GM19240 (cell line): ENCODE measurements around the gene LY6G6C.

Source experiments
- DNase-seq: peaks from one replicate; pipeline ENCODE4 v3.0.0; 2011; ENCODE audit warnings: low spot score; ENCODE audit not compliant: insufficient read length

LY6G6C gene, protein sequence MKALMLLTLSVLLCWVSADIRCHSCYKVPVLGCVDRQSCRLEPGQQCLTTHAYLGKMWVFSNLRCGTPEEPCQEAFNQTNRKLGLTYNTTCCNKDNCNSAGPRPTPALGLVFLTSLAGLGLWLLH

DNA sequence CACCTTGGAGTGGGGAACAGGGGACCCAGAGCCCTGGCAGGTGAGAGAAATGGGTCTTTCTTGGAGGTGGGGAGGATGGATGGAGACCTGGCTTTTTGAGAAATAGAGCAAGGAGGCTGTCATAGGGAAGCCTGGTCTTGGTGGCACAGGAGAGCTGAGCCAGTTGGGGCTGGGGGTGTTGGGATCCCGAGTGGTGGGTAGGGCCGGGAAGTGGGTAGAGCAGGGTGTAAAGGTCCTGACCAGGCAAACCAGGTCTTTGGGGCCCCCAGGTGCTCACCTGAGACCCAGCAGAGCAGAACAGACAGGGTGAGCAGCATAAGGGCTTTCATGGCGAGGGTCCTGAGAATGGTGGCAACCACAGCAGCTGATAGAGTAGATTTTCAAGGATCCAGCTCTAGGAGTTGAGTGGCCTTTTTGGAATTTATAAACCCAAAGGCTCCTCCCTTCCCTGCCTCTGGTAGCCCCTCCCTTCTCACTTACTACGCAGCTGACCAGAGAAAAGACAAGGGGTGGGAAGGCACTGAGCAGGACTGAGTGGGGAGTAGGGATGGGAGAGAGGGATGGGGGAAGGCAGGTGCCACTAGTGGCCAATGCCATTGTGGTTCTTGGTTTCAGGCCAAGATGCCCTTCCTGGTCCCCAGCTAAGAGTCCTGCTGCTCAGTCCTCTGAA, at the start of gene LY6G6C:
TSS of gene LY6G6C (minus strand) at position 396 of the 670 bp plus-strand sequence. CDS start at position 329, 67 bp downstream.
- DNase-seq: no peak

DNA sequence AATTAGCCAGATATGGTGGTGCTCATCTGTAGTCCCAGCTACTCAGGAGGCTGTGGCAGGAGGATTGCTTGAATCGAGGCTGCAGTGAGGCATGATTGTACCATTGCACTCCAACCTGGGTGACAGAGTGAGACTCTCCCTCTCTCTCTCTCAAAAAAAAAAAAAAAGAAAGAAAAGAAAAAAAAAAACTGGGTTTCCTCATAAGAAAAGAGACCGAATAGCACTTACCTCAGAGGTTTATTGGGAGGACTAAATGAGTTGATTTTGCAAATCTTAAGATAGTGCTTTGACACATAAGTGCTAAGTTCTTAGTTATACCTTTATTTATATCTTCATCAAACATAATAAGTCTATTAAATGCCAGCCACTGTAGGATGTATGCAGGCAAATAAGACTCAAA, 49.3 kb upstream of the LY6G6C start:
- DNase-seq: no peak

DNA sequence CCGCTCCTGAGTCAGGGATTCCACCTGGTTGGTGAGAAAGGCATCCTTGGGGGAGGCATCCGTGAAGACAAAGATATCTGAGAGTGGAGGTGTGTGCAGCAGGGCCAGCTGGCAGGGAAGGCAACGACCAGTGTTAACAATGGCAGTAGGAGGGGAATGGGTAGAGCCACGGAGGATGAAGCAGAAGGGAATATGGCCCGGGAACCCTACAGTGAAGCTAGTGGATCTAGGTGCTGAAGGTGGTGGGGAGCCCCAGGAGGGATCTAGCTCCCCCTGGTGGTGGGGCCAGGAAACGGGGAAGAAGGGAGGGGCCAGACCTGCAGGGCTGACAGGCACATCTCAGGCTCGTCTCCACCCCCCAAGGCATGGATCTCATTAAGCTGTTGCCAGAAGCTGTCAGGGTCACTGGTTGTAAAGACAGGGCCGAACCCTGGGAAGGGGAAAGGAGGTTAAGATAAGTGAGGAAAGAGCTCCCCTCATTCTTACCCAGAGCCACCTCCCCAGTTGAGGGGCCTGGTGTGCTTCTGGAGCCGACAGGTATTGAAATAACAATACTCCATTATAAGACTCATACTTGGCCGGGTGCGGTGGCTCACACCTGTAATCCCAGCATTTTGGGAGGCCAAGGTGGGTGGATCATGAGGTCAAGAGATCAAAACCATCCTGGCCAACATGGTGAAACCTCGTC, 48.3 kb upstream of the LY6G6C start:
- DNase-seq: peak; percentile 95

DNA sequence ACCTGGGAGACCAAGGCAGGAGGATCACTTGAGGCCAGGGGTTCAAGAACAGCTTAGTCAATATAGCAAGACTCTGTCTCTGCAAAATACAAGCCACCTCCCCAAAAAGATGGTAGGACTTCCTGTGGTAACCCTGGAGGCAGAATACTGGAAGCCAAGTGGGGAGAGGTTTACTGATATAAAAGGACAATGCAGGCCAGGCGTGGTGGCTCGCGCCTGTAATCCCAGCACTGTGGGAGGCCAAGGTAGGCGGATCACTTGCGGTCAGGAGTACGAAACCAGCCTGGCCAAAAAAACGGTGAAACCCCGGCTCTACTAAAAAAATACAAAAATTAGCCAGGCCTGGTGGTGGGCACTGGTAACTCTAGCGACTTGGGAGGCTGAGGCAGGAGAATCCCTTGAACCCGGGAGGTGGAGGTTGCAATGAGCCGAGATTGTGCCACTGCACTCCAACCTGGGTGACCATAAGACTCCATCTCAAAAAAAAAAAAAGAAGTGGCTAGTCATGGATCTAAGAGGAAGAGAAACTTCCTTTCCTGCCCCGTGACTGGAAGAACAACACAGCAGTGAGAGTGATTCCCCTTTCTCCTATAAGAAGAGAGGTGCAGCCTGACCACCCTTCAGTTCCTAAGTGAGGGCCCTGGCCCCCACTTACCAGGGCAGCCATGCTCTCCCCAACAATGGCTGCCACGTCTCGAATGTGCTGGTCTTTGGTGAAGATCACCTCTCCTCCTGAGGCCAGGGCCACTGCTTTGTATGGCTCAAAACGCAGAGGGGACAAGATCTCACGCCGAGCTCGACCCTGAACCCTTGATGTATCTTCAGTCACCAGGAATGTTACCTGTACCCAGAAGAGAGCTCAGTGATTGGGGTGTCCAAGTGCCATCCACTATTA, 47.1 kb upstream of the LY6G6C start:
- no peak for DNase-seq

DNA sequence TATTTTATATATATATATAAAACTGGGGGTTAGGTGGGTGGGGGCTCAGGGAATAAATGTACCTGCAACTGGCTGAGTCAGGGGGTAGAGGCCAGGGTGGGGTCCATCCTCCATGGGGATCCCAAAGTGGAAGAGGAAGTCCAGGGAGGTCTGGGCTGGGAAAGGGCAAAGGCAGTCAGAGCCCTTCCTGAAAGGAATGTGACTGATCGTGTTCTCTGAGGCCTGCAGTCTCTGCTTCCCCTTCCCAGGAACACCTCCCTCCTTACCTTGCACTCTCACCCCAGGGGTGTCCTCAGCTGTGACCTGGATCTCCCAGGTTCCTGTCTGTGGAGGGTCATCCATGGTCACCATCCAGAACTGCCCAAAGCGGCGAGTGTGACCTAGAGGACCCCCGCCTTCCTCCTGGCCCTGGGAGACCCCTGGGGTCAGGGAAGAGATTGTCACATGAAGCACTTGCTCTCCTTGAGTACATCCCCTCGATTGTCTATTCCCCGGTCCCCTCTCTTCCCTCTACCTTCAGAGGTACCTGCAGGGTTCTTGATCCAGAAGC, 45.6 kb upstream of the LY6G6C start:
- DNase-seq: no peak

DNA sequence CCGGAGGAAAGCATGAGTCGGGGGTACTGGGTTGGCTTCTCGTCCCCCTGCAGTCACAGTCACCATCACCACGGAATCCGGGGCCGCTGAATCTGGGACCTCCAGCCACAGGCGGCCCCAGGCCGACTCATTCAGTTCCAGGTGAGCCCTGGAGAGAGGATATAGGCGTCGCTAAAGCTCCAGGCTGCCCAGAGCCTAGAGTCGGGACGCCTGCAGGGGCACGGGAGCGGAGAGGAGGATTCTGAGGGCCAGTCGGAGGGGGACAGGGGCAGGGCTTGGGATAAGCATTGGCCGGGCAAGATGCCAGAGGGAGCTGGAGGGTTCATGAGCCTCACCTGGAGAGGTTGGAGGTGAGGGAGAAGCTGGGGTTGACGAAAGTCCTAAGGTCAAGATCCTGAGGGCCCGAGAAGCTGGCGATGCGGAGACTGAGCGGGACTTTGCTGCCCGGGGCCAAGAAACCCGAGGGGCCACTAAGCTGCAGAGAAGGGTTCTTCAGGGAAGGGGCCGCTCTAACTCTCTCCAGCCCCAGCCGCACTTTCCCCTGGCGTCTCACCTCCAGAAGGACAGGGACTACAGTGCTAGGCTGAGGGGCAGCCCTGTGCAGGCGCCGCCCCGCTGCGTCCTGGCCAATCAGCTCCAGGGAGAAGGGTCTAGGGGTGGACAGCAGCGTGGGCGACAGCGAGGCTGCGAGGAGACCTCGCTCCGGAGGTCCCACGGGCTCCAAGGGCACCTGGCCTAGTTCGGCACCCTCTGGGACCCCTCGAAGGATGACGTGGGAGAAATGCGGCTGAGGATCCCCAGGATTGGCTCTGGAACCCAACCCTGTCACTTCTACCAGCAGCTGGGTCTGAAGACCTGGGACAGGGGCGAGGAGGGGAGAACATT, 44.6 kb upstream of the LY6G6C start:
- no peak for DNase-seq

DNA sequence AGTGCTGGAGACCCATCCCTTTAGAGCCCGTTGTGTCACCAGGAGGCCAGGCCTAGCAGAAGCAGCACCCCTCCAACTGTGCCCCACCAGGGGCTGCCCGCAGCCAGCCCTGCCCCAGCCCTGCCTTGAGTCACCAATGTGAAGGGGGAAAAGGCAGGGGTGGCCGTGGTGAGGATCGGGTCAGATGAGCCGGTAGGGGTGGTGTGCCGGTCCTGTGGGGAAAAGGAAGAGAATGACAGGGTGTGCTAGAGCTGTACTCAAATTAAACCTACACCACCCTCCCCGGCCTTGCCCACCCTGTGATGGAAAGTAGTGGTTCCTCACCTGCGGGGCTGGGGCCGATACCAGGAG, 44.0 kb upstream of the LY6G6C start:
- no peak for DNase-seq

DNA sequence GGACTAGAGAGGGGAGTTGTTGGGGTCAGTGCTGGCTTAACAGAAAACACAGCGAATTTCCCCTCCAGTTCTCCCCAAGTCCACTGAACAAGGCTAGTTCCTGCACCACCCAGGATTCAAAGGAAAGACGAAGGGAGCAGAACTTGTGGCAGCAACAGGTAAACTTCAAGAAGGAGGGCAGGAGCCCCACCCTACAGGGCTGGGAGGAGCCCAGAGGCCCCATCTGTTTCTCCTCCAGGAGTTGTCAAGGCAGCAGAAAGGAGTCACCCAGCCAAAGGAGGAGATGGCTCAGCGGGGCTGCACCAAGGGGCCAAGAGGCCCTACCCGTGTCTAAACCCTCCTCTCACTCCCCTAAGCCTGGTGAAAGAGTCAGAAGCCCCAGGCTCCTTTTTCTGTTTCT, 42.7 kb upstream of the LY6G6C start:
- no peak for DNase-seq

DNA sequence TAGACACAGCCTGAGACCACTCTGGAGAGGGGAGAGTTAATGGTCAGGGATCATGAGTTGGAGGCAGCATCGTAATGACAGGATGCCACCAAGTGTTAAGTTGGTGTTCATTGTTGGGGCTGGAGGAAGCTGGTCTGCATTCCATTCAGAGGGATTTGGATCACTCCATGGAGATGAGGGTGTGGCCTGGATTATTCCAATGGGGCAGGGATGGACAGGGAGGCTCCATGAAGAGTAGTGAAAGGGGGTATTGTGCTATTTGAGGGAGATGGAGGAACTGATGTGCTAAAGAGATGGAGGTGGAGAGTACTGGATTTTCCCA, 42.0 kb upstream of the LY6G6C start:
- DNase-seq: no peak

DNA sequence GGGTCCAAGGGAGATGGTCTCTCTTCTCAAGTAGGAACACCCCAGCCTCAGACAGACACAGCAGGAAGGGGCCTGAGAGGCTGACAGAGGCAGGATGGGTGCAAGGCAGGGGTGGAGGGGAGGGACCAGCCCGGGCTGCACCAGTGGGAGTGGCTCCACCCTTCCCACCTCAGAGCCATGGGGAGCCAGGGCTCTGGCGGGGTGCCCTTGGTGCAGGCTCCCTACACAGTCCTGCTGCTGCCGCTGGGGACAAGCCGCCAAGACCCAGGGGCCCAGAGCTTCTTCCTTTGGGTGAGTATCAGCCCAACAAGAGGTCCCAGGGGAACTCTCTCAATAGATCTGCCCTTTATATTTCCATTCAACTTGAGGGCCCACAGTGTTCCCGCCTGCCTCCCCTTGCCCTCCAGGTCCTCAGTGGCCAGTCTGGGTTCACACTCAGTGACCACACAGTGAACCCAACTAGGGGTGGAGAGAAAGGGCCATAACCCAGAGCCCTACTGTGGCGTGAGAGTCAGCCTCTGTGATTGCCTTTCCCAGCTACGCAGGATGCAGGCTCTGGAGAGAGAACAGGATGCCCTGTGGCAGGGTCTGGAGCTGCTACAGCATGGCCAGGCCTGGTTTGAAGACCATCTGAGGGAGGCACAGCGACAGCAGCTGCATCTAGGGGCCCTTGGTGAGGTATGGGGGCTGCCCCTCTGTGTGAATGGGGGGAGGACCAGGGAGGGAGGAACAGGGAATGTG, 41.5 kb upstream of the LY6G6C start:
- DNase-seq: no peak

DNA sequence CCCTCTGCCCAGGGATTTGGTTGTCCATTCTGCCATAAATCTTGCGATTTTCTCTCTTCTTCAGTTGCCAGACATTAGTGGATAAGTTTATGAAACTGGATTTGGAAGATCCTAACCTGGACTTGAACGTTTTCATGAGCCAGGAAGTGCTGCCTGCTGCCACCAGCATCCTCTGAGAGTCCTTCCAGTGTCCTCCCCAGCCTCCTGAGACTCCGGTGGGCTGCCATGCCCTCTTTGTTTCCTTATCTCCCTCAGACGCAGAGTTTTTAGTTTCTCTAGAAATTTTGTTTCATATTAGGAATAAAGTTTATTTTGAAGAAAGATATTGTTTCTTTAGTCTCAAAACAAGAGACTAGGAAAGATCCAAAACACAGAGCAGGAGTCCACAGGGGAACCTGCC, 40.8 kb upstream of the LY6G6C start, which contains the start of gene SAPCD1:
TSS of gene SAPCD1 (plus strand) at position 301 of the 400 bp plus-strand sequence. CDS start 399 bp downstream, outside the sequence.
- DNase-seq: no peak

DNA sequence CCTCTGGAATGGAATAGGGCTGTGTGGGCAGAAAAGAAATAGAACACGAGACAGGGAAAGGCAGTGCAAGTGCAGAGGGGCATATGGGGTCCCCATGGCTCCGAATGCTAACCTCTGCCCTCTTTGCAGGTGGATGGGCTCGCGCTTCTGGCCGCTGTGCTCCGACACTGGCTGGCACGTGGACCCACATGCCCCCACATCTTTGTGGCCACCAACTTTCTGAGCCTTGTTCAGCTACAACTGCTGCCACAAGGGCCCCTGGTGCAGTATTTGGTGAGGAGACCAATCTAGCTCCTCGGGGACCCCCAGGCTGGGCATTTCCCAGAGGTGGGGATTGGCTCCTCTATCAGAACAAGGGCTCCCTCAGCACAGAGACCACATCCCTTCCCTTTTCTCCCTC, 39.8 kb upstream of the LY6G6C start:
- no peak for DNase-seq

DNA sequence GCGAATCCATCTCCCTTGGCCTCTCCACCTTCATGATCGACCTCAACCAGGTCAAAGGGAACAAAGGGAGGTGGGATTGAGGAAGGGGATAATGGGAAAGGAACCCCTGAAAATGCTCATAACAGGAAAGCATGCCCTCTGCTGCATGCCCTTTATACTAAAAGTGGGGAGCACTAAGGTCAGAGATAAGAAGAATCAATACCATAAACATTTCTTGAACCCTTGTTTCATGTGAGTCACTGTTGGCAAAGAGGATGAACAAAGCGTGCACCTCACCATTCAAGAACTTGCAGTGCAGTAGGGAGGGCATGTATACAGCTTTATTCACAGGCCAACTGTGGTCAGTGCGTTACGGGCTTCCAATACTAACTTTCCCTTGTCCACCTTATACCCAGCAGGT, 39.2 kb upstream of the LY6G6C start:
- no peak for DNase-seq

DNA sequence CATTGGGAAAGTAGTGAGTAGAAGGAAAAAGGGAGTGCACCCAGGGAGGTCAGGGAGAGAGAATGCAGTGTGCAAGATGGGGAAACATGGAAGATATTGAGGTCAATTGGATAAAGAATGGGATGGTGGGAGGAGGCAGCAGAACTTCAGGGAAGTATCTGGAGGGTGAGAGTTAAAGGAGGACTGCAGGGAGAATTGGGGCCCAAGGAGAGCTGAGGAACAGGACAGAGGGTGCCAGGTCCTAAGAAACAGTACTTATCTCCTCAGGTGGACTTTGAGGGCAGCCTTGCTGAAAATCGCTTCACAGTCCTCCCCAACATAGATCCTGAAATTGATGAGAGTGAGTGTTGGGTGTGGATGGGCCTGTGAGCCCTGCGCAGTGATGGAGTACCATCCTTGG, 36.7 kb upstream of the LY6G6C start:
- no peak for DNase-seq

DNA sequence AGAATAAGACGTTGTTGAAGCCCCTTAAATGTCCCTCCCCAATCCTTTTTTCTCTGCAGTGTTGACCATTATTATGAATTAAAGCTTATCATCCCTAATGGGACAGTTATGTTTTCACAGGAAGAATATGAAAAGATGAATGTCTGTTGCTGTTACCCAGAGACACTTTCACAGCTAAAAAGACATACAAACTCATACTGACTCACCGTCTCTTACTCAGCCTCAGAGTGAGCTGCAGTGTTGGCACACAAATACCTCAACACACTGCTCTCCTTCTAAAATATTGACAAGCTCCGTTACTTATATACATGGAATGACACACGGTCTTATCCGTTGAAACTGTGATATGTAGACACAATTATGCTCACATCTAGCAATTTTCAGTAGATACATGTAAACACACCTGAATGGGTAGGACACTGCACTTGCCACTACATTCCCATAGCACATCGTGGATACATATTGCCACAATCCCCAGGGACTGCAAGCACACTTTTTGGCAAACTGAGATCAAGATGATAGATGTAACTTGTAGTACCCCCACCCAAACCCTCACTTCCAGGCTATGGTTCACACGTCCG, 31.3 kb upstream of the LY6G6C start:
- DNase-seq: no peak

DNA sequence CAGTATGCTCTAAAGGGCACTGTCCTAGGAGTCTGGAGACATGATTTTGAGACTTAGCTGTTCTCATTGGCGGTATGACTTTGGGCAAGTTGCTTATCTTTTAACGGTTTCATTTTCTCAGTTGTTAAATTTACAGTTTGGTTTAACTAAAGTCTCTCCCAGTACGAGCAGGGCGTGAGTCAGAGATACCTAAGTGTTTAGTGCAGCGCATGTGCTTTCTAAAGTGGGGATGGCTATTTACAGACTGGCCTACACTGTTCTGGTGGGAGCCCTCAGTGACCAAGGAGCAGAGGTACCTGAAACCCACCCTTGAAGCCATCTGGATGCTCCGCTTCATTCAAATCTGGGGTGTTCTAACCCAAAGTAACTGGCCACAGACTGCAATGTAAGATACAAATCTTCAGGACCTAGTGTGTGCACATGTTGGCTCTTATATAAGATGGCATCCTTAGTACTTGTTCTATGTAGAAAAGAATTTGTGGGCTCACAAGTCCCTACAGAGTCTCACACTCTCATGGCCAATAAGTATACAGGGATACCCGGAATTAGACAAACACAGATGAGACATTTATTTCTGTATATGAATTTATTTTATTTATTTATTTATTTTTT, 29.0 kb upstream of the LY6G6C start:
- no peak for DNase-seq

DNA sequence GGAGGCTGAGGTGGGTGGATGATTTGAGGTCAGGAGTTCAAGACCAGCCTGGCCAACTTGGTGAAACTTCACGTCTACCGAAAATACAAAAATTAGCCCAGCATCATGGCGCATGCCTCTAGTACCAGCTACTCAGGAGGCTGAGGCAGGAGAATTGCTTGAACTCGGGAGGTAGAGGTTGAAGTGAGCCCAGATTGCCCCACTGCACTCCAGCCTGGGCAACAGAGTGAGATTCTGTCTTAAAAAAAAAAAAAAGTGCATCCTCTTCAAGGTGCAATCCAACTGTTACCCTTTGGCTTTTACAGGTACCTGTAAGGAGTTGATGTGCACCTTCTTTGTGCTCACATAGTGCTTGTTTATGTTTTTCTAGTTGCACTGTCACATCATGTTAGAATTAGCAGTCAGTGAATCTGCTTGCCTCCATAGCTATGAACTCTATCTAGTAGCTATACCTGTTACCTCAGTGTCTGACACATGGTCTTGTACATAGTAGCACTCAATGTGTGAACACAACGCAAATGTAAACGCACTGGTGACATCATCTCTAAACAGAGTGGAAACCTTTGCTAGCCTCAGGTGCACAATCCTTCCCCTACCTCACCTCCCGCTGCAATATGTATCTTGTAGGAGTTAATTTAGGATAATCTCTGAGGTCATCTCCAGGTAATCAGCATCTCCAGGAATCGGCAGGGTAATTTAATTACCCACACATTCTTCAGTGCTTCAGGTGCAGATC, 27.9 kb upstream of the LY6G6C start:
- no peak for DNase-seq

DNA sequence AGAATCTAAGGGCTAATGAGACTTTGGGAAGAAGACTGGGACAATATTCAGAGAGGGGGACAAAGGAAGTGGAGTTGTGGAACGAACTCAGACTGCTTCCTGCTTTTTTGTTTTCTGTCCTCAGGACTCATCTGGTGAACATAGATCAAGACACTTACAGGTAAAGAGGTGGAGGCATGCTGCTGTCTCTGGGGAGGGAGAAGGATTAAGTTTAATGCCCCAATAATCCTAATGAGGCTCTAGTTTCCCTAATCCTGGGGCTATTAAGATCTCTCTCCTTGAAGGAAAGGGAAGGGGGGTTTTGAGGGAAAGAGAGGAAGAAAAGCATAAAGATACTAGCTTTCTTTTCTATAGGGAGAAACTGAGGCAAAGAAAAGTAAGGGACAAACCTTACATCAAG, 22.9 kb upstream of the LY6G6C start:
- DNase-seq: no peak

DNA sequence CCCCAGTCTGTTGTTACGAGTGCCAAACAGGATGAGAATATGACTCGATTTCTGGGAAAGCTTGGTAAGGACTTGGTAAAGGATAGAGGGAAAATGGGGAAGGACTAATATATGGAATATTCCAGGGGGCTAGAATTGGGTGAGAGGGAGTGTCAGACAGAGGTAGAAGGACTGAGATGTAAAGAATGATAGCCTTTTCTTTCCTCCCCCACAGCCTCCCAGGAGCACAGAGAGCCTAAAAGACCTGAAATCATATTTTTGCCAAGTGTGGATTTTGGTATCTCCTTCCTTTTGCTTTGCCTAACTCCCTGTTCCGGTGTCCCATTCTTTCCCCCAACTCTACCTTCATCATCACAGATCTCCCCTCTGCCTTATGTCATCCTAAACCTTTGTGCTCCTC, 21.3 kb upstream of the LY6G6C start:
- no peak for DNase-seq
